Measurements from ENCODE around the gene PAXIP1. TPM values are rescaled to one million over a fixed set of nuclear protein-coding genes. Genes with fewer than 3 reads are reported as not detected.
"Not testable (repeated sequence)": the region's sequence is repeated elsewhere in the genome, so short reads cannot be mapped to it uniquely, and the experiment has no call there.

PAXIP1 gene
- 6.3 TPM for total RNA-seq
- long read RNA-seq, partial matches to known transcripts, result 1 of 3 reads
- long read RNA-seq, other reads (novel, unspliced or antisense), result 2 of 3 reads

GRCh38 chr7:155003092-155003375, at the start of gene PAXIP1:
TSS of gene PAXIP1 (minus strand) at chr7:155003124. CDS start at chr7:155002929, 195 bp downstream.
- ATAC-seq, result peak; percentile 72
- peak; percentile 71 for DNase-seq (ENCODE audit: missing footprints)
- intact Hi-C loops (cut with DNase I), result loop anchor here (5.0 kb wide), 1 partner anchor 76 kb away; no protein-coding TSS in a partner anchor

- intact Hi-C loops (cut with DNase I), result no loop called here
- ATAC-seq (no peak), DNase-seq (ENCODE audit: missing footprints) (no peak)
Measured at GRCh38 chr7:155051355-155051754, 48.4 kb upstream of the PAXIP1 start.

GRCh38 chr7:155048006-155048405, 45.1 kb upstream of the PAXIP1 start:
- no peak for ATAC-seq
- no peak for DNase-seq (ENCODE audit: missing footprints)
- intact Hi-C loops (cut with DNase I), result no loop called here

GRCh38 chr7:155043756-155044155, 40.8 kb upstream of the PAXIP1 start:
- ATAC-seq (no peak), DNase-seq (ENCODE audit: missing footprints) (no peak)
- intact Hi-C loops (cut with DNase I), result no loop called here

- ATAC-seq (no peak), DNase-seq (ENCODE audit: missing footprints) (no peak)
Measured at GRCh38 chr7:155038335-155038734, 35.4 kb upstream of the PAXIP1 start.

GRCh38 chr7:155034495-155034894, 31.6 kb upstream of the PAXIP1 start:
- ATAC-seq; DNase-seq (ENCODE audit: missing footprints); intact Hi-C loops (cut with DNase I): not testable (repeated sequence)

More at GRCh38 chr7:155038335-155038734, 35.4 kb upstream of the PAXIP1 start:
- intact Hi-C loops (cut with DNase I), result no loop called here

GRCh38 chr7:155032978-155033377, 30.1 kb upstream of the PAXIP1 start:
- ATAC-seq, result no peak

GRCh38 chr7:155027879-155028278, 25.0 kb upstream of the PAXIP1 start:
- intact Hi-C loops (cut with DNase I), result no loop called here
- DNase-seq (ENCODE audit: missing footprints) (no peak), ATAC-seq (no peak)

More at GRCh38 chr7:155032978-155033377, 30.1 kb upstream of the PAXIP1 start:
- no peak for DNase-seq (ENCODE audit: missing footprints)
- intact Hi-C loops (cut with DNase I), result no loop called here

GRCh38 chr7:155021699-155022145, 18.8 kb upstream of the PAXIP1 start:
- no peak for ATAC-seq
- intact Hi-C loops (cut with DNase I), result no loop called here
- DNase-seq (ENCODE audit: missing footprints), result no peak

- DNase-seq (ENCODE audit: missing footprints) (no peak), ATAC-seq (no peak)
- intact Hi-C loops (cut with DNase I), result no loop called here
Measured at GRCh38 chr7:155020996-155021395, 18.1 kb upstream of the PAXIP1 start.

- DNase-seq (ENCODE audit: missing footprints) (no peak), ATAC-seq (no peak)
- intact Hi-C loops (cut with DNase I), result no loop called here
Measured at GRCh38 chr7:155017834-155018233, 14.9 kb upstream of the PAXIP1 start.

GRCh38 chr7:155011086-155011485, 8.2 kb upstream of the PAXIP1 start:
- intact Hi-C loops (cut with DNase I), result no loop called here
- DNase-seq (ENCODE audit: missing footprints) (no peak), ATAC-seq (no peak)

GRCh38 chr7:155009570-155010157, 6.7 kb upstream of the PAXIP1 start:
- intact Hi-C loops (cut with DNase I), result no loop called here
- no peak for ATAC-seq

GRCh38 chr7:155007947-155008346, 5.0 kb upstream of the PAXIP1 start:
- DNase-seq (ENCODE audit: missing footprints), result no peak
- intact Hi-C loops (cut with DNase I), result no loop called here
- ATAC-seq, result no peak

More at GRCh38 chr7:155009570-155010157, 6.7 kb upstream of the PAXIP1 start:
- DNase-seq (ENCODE audit: missing footprints), result no peak

GRCh38 chr7:155003376-155004214, 671 bp upstream of the PAXIP1 start:
- intact Hi-C loops (cut with DNase I), result loop anchor here (5.0 kb wide), 1 partner anchor 76 kb away; no protein-coding TSS in a partner anchor
- ATAC-seq, result peak; percentile 98

GRCh38 chr7:155002411-155003091, 373 bp downstream of the PAXIP1 start:
- ATAC-seq (peak; percentile 7), DNase-seq (ENCODE audit: missing footprints) (peak; percentile 74)
- intact Hi-C loops (cut with DNase I), result loop anchor here (5.0 kb wide), 1 partner anchor 75 kb away; no protein-coding TSS in a partner anchor

More at GRCh38 chr7:155003376-155004214, 671 bp upstream of the PAXIP1 start:
- peak; percentile 89 for DNase-seq (ENCODE audit: missing footprints)

GRCh38 chr7:155001756-155002410, 1.0 kb downstream of the PAXIP1 start:
- no peak for DNase-seq (ENCODE audit: missing footprints)
- no peak for ATAC-seq
- intact Hi-C loops (cut with DNase I), result loop anchor here (5.0 kb wide), 1 partner anchor 75 kb away; no protein-coding TSS in a partner anchor

GRCh38 chr7:155000795-155001194, 2.1 kb downstream of the PAXIP1 start:
- intact Hi-C loops (cut with DNase I), result loop anchor here (5.0 kb wide), 1 partner anchor 73 kb away; no protein-coding TSS in a partner anchor
- DNase-seq (ENCODE audit: missing footprints) (no peak), ATAC-seq (no peak)

GRCh38 chr7:154998481-154998880, 4.4 kb downstream of the PAXIP1 start:
- DNase-seq (ENCODE audit: missing footprints) (no peak), ATAC-seq (no peak)
- intact Hi-C loops (cut with DNase I), result no loop called here

All from Right ventricle myocardium inferior (tissue), 1 donor.